ENCODE data around the gene CCDC197.

The CCDC197 gene

DNA sequence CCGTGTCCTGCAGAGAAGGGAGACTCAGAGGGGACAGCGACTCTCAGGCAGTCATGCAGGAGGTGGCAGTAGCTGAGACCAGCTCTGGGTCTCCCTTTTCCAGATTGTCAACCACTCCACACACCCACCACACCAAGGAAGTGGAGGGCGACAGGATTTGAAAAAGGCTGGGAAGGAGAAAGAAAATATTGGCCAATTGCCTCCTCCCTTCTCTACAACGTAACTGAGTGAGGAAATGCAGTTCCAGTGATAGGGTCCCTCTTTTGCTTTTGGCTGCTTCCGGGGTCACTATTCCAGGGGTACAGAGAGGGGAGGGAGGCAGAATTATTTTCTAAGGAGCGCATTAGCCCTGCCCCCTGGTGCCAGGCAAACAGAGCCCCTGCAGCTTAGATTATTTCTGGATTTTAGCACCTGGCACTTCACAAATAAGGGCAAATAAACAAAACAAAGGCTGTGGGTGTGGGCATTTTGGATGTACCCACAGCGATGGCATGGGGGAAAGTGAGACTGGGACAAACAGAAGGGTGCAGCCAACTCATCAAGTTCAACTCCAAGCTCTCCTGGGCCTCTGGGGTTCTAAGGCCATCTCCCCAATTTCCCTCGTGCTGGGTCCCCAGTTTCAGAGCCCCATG lies 41.1 kb upstream of the CCDC197 start:
- Histone ChIP-seq H3K4me1 (ENCODE audit: control insufficient read depth, insufficient read depth, low read length) (peaks cover 87% of the 10 kb centered on the region), H3K9ac (ENCODE audit: low read length in 2 of 2) (peak overlapping the region in 1 of 2 donors; percentile 21), H3K27me3 (ENCODE audit: control insufficient read depth in 1 of 2, insufficient read depth in 2 of 2, low read length in 2 of 2) (no peaks in the 10 kb centered on the region), H3K4me3 (ENCODE audit: low read length in 2 of 2) (peak overlapping the region in 1 of 2 donors; percentile 22), H3K36me3 (ENCODE audit: control insufficient read depth in 2 of 2, insufficient read depth in 2 of 2, low read length in 2 of 2) (peaks cover 26 to 32% of the 10 kb centered on the region in 2 donors), H3K27ac (ENCODE audit: low read length) (peak overlapping the region; percentile 84), H3K9me3 (ENCODE audit: control insufficient read depth in 2 of 2, low read length in 2 of 2) (no peaks in the 10 kb centered on the region)

DNA sequence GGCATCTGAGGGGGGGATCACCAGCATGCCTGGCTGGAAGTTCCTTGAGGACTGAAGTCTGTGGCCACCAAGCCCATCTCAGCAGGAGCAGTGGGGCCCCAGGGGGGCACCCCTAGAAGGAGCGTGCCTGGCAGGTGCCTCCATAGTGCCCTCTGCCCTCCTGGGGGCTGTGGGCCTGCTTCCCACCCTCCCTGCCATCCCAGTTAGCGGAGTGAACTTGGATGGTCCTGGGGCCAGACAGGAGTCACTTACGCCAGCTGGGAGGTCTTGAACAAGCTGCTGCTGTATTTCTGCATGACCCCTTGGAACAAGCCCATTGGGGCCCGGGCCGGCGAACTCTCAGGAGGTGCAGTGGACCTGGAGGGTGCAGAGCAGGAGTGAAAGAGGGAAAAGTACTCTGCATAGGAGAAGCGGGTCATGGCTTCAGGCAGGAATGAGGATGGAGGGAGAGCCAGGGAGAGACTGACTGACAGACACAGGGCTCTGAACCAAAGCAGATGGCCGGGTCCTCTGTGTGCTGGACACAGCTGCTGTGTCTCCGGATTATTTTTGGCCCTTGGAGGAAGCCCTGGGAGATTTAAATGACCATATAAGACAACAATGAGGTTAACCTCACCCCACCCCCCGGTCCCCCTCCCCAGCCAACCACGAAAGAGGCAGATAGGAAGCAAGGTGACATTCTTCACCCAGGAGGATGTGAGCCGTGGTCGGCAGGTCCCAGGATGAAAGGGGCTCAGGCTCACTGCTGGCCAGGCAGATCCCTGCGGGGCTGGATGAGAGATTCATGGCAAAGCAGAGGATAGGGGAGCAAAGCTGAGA lies 40.4 kb upstream of the CCDC197 start:
- no peaks in the 10 kb centered on the region for H3K9me3 ChIP-seq (ENCODE audit: control insufficient read depth in 2 of 2, low read length in 2 of 2)
- peaks cover 26 to 33% of the 10 kb centered on the region in 2 donors for H3K36me3 ChIP-seq (ENCODE audit: control insufficient read depth in 2 of 2, insufficient read depth in 2 of 2, low read length in 2 of 2)
- H3K9ac ChIP-seq (ENCODE audit: low read length in 2 of 2) = peak overlapping the region; percentile 26 to 62
- H3K27me3 ChIP-seq (ENCODE audit: control insufficient read depth in 1 of 2, insufficient read depth in 2 of 2, low read length in 2 of 2) = no peaks in the 10 kb centered on the region
- H3K4me3 ChIP-seq (ENCODE audit: low read length in 2 of 2) = peak overlapping the region; percentile 17 to 29
- H3K4me1 ChIP-seq (ENCODE audit: control insufficient read depth, insufficient read depth, low read length) = peaks cover 87% of the 10 kb centered on the region
- peak overlapping the region; percentile 84 for H3K27ac ChIP-seq (ENCODE audit: low read length)

DNA sequence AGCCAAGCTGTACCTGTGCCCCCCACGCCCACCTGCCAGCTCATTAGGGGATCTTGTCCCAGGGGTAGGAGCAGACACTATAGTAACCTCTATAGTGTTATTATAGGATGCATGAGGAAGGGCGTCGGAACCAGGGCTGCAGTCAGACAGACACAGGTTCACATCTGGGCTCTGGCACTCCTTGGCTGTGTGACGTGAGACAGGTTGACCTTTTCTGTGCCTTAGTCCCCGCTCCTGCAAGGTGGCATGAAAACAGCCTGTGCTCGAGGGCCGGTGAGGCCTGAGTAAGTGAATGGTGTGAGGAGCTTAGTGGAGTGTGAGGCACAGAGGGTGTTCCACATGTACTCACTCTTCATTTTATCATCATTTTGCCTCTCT lies 39.8 kb upstream of the CCDC197 start:
- Histone ChIP-seq H3K4me3 (ENCODE audit: low read length in 2 of 2) (peak overlapping the region; percentile 17 to 29), H3K36me3 (ENCODE audit: control insufficient read depth in 2 of 2, insufficient read depth in 2 of 2, low read length in 2 of 2) (peaks cover 27 to 30% of the 10 kb centered on the region in 2 donors), H3K9me3 (ENCODE audit: control insufficient read depth in 2 of 2, low read length in 2 of 2) (no peaks in the 10 kb centered on the region), H3K9ac (ENCODE audit: low read length in 2 of 2) (peak overlapping the region; percentile 26 to 62), H3K27me3 (ENCODE audit: control insufficient read depth in 1 of 2, insufficient read depth in 2 of 2, low read length in 2 of 2) (no peaks in the 10 kb centered on the region), H3K27ac (ENCODE audit: low read length) (peak overlapping the region; percentile 84), H3K4me1 (ENCODE audit: control insufficient read depth, insufficient read depth, low read length) (peaks cover 82% of the 10 kb centered on the region)

GRCh38 chr14:93957751-93958566 lies 39.1 kb upstream of the CCDC197 start:
- peaks cover 80% of the 10 kb centered on the region for H3K4me1 ChIP-seq (ENCODE audit: control insufficient read depth, insufficient read depth, low read length)
- peak overlapping the region; percentile 26 to 62 for H3K9ac ChIP-seq (ENCODE audit: low read length in 2 of 2)
- H3K27me3 ChIP-seq (ENCODE audit: control insufficient read depth in 1 of 2, insufficient read depth in 2 of 2, low read length in 2 of 2) = no peaks in the 10 kb centered on the region
- H3K36me3 ChIP-seq (ENCODE audit: control insufficient read depth in 2 of 2, insufficient read depth in 2 of 2, low read length in 2 of 2) = peaks cover 29 to 30% of the 10 kb centered on the region in 2 donors
- peak overlapping the region; percentile 84 for H3K27ac ChIP-seq (ENCODE audit: low read length)
- peak overlapping the region in 1 of 2 donors; percentile 29 for H3K4me3 ChIP-seq (ENCODE audit: low read length in 2 of 2)
- no peaks in the 10 kb centered on the region for H3K9me3 ChIP-seq (ENCODE audit: control insufficient read depth in 2 of 2, low read length in 2 of 2)

- H3K27me3 ChIP-seq (ENCODE audit: control insufficient read depth in 1 of 2, insufficient read depth in 2 of 2, low read length in 2 of 2) = no peaks in the 10 kb centered on the region
- peaks cover 30 to 31% of the 10 kb centered on the region in 2 donors for H3K36me3 ChIP-seq (ENCODE audit: control insufficient read depth in 2 of 2, insufficient read depth in 2 of 2, low read length in 2 of 2)
- peak overlapping the region in 1 of 2 donors; percentile 29 for H3K9ac ChIP-seq (ENCODE audit: low read length in 2 of 2)
- no peaks in the 10 kb centered on the region for H3K9me3 ChIP-seq (ENCODE audit: control insufficient read depth in 2 of 2, low read length in 2 of 2)
- no peak overlapping the region for H3K4me3 ChIP-seq (ENCODE audit: low read length in 2 of 2)
- H3K27ac ChIP-seq (ENCODE audit: low read length) = peak overlapping the region; percentile 84
- H3K4me1 ChIP-seq (ENCODE audit: control insufficient read depth, insufficient read depth, low read length) = peaks cover 80% of the 10 kb centered on the region
Measured at GRCh38 chr14:93958567-93959238, 38.4 kb upstream of the CCDC197 start.

GRCh38 chr14:93959239-93960107 lies 37.6 kb upstream of the CCDC197 start:
- H3K4me1 ChIP-seq (ENCODE audit: control insufficient read depth, insufficient read depth, low read length) = peaks cover 80% of the 10 kb centered on the region
- H3K4me3 ChIP-seq (ENCODE audit: low read length in 2 of 2) = no peak overlapping the region
- peaks cover 37% of the 10 kb centered on the region in 2 donors for H3K36me3 ChIP-seq (ENCODE audit: control insufficient read depth in 2 of 2, insufficient read depth in 2 of 2, low read length in 2 of 2)
- H3K27me3 ChIP-seq (ENCODE audit: control insufficient read depth in 1 of 2, insufficient read depth in 2 of 2, low read length in 2 of 2) = no peaks in the 10 kb centered on the region
- H3K9ac ChIP-seq (ENCODE audit: low read length in 2 of 2) = peak overlapping the region in 1 of 2 donors; percentile 29
- peak overlapping the region; percentile 84 for H3K27ac ChIP-seq (ENCODE audit: low read length)
- H3K9me3 ChIP-seq (ENCODE audit: control insufficient read depth in 2 of 2, low read length in 2 of 2) = no peaks in the 10 kb centered on the region

GRCh38 chr14:93960108-93960475 lies 37.0 kb upstream of the CCDC197 start:
- Histone ChIP-seq H3K4me1 (ENCODE audit: control insufficient read depth, insufficient read depth, low read length) (peaks cover 82% of the 10 kb centered on the region), H3K4me3 (ENCODE audit: low read length in 2 of 2) (no peak overlapping the region), H3K27me3 (ENCODE audit: control insufficient read depth in 1 of 2, insufficient read depth in 2 of 2, low read length in 2 of 2) (no peaks in the 10 kb centered on the region), H3K36me3 (ENCODE audit: control insufficient read depth in 2 of 2, insufficient read depth in 2 of 2, low read length in 2 of 2) (peaks cover 34 to 37% of the 10 kb centered on the region in 2 donors), H3K27ac (ENCODE audit: low read length) (peak overlapping the region; percentile 84), H3K9me3 (ENCODE audit: control insufficient read depth in 2 of 2, low read length in 2 of 2) (no peaks in the 10 kb centered on the region), H3K9ac (ENCODE audit: low read length in 2 of 2) (no peak overlapping the region)

DNA sequence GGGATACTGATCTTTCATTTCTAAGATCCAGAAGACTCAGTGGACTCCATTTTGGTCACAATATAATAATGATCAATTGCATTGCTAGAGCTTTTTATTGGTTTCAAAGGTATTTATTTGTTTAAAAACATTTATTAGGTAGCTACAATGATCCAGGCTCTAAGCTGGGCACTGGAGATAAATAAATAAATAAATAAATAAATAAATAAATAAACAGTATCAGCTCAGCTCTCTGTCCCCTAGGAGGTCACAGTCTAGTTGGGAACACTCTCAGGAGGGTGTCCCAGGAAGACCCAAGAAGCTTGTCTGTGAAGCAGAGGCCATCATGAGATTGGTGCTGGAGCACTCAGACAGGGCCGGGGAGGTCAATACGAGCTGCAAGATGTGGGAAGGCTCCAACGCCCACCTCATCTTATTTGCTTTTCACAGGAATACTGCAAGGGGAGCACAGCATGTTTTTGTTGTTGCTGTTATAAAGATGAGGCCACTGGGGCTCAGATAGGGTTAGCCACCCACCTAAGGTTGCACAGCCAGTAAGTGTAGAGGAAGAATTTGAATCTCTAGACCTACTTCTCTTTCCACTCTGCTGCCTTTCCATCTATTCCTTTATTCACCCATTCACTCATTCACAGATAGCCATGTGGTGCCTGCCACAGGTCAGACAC lies 36.2 kb upstream of the CCDC197 start:
- Histone ChIP-seq H3K27me3 (ENCODE audit: control insufficient read depth in 1 of 2, insufficient read depth in 2 of 2, low read length in 2 of 2) (no peaks in the 10 kb centered on the region), H3K9me3 (ENCODE audit: control insufficient read depth in 2 of 2, low read length in 2 of 2) (no peaks in the 10 kb centered on the region), H3K36me3 (ENCODE audit: control insufficient read depth in 2 of 2, insufficient read depth in 2 of 2, low read length in 2 of 2) (peaks cover 32 to 34% of the 10 kb centered on the region in 2 donors), H3K4me1 (ENCODE audit: control insufficient read depth, insufficient read depth, low read length) (peaks cover 79% of the 10 kb centered on the region), H3K27ac (ENCODE audit: low read length) (peak overlapping the region; percentile 24), H3K4me3 (ENCODE audit: low read length in 2 of 2) (no peak overlapping the region), H3K9ac (ENCODE audit: low read length in 2 of 2) (no peak overlapping the region)

DNA sequence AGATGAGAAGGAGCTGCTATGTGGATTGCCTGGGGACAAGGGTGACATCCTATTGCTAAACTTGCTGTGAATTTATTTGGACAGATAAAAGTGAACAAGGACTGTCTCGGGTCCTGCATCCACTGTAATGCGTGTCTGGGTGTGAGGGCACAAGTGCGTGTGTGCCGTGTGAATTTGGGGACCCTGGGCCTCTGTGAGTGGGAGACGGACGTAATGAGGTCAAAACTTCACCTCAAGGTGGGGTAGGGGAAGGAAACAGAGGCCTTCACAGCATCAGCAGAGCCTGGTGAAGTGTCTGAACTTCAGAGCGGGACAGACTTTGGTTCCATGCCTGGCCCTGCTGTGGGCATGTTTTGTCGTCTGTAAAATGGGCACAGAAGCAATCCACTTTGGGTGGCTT lies 35.5 kb upstream of the CCDC197 start:
- Histone ChIP-seq H3K4me1 (ENCODE audit: control insufficient read depth, insufficient read depth, low read length) (peaks cover 75% of the 10 kb centered on the region), H3K9ac (ENCODE audit: low read length in 2 of 2) (no peak overlapping the region), H3K27ac (ENCODE audit: low read length) (peak overlapping the region; percentile 24), H3K4me3 (ENCODE audit: low read length in 2 of 2) (no peak overlapping the region), H3K27me3 (ENCODE audit: control insufficient read depth in 1 of 2, insufficient read depth in 2 of 2, low read length in 2 of 2) (no peaks in the 10 kb centered on the region), H3K9me3 (ENCODE audit: control insufficient read depth in 2 of 2, low read length in 2 of 2) (no peaks in the 10 kb centered on the region), H3K36me3 (ENCODE audit: control insufficient read depth in 2 of 2, insufficient read depth in 2 of 2, low read length in 2 of 2) (peaks cover 32 to 36% of the 10 kb centered on the region in 2 donors)

All from stomach smooth muscle (tissue), 2 donors.